Epithelial cell of esophagus (primary cell): ENCODE data around the gene ALX1.

Experiments
- DNase-seq: peaks from one replicate; pipeline ENCODE4 v3.0.0; 2010; ENCODE audit warnings: low read depth
- H3K4me3 ChIP-seq: 2 replicates; pipeline ENCODE4 v1.5.1; 2011; ENCODE audit warnings: mild to moderate bottlenecking, low read length, control low read depth
- TF ChIP-seq, protein P1 (sequence below): IDR thresholded peaks from 2 replicates; pipeline ENCODE4 v1.5.1; 2011; ENCODE audit warnings: low read depth, mild to moderate bottlenecking, low read length, control low read depth, inconsistent platforms; ENCODE audit not compliant: insufficient read depth; ENCODE audit errors: missing control alignments

ALX1 gene

DNA sequence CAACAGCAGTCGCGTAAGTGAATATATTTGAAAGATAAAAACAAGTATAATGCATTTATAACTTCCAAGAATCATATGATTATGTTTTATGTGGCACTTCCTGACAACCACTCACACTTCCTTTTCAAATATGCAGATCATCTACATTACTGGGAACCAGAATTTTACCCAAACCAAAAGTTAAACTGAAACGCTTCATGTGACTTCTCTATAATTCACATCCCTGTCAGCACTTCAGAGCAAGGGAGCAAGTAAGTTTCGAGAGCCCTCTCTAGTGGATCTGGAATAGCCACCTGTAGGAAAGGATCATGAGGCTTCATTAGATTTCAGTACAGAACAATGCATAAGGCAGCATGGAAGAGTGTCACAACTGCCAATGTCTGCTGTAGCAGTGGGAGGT, 13.7 kb upstream of the ALX1 start:
- TF ChIP-seq, protein P1, sequence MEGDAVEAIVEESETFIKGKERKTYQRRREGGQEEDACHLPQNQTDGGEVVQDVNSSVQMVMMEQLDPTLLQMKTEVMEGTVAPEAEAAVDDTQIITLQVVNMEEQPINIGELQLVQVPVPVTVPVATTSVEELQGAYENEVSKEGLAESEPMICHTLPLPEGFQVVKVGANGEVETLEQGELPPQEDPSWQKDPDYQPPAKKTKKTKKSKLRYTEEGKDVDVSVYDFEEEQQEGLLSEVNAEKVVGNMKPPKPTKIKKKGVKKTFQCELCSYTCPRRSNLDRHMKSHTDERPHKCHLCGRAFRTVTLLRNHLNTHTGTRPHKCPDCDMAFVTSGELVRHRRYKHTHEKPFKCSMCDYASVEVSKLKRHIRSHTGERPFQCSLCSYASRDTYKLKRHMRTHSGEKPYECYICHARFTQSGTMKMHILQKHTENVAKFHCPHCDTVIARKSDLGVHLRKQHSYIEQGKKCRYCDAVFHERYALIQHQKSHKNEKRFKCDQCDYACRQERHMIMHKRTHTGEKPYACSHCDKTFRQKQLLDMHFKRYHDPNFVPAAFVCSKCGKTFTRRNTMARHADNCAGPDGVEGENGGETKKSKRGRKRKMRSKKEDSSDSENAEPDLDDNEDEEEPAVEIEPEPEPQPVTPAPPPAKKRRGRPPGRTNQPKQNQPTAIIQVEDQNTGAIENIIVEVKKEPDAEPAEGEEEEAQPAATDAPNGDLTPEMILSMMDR, result no peak
- no peak overlapping the region for H3K4me3 ChIP-seq
- DNase-seq, result no peak

DNA sequence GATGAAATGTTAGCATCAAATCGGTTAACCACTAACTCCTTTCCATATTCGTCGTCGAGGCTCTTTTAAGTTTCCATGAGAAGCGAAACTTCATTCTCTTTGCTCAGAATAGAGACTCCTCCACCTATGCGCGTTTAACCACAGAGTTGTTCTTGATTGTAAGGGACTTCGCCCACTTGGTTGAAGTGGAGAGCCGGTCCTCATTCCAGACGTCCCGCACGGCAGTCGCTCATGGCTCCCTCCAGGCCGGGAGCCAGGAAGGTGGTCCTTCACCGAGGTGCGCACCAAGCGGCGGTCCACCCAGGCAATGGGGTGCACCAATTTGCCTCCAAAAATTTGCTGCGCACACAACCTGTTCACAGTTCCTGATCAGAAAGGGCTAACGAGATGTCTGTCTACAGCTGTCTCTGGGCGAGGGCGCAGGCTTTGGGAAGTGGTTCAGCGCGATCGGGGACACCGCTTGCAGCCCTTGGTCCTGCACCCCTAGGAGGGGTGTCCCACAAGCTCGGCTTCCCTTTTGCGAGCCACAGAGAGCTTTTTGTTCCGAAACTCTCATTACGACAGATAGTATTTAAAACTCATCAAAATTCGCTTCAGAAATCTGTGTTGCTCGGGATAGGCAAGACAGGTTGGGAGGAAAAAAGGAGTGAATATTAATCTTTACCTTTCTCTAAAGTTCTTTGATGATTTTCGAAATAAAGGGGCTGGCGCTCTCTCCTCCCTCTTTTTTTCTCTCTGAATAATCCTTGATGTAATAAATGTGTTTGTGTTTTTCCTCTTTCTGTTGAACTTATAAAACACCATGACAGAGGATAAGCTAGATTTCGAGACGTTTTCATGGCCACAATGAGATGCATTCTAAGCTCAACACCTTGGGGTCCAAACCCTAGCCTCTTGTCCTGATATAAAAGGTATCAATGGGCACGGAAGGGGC, 6.4 kb upstream of the ALX1 start:
- TF ChIP-seq, protein P1, result no peak
- no peak for DNase-seq
- no peak overlapping the region for H3K4me3 ChIP-seq

DNA sequence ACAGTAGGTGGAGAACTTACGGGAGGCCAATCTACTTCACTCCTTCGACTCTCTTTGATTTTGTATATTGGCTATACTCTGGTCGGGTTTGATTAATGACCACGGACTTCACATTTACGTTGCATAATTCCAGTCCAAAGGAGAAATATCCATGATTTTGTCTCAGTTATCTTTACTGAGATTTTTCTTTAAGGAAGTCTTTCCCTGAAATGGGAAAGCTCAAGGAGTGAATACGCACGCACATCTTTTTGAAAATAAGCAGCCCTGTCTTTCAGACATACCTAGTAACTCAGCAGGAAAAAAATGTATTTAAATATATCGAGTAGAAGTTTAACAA, 5.7 kb upstream of the ALX1 start:
- TF ChIP-seq, protein P1, result no peak
- no peak for DNase-seq
- no peak overlapping the region for H3K4me3 ChIP-seq

DNA sequence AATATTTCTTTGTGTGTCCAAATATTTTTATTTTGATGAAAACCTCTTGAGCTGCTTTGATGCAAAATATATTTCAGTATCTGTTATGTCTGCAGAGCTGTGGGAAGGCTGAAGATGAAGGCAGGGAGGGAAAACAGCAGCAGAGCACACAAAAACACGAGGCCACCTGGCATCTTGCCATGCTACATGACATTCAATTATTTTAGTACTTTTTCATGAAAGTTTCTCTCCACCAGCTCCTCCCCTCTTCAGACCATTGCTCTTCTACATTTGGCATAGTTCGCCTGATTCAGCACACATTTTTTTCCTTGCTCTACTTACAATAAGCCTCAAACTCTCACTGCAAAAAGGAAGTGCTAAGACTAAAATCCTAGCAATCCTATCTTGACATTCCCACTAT, 4.6 kb upstream of the ALX1 start:
- TF ChIP-seq, protein P1, result no peak
- H3K4me3 ChIP-seq, result no peak overlapping the region
- DNase-seq, result no peak

DNA sequence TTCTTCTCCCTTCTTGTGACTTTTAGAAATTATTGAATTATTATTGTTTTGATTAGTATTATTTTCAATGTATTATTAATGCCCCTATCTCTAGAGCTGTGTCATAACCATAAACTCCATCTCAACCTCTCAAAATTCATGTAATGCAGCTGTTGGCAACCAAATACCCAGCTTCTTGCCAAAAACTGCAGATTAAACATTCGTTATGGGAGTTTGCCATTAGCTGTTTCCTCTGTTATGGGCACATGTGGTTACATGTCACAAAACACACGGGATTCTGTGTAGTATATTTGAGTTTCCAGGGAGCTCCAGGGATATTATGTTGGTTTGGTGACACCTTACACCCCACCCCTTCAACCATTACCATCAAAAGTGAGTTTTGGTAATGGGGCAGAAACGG, 2.8 kb upstream of the ALX1 start:
- no peak for DNase-seq
- TF ChIP-seq, protein P1, result no peak
- H3K4me3 ChIP-seq, result no peak overlapping the region

DNA sequence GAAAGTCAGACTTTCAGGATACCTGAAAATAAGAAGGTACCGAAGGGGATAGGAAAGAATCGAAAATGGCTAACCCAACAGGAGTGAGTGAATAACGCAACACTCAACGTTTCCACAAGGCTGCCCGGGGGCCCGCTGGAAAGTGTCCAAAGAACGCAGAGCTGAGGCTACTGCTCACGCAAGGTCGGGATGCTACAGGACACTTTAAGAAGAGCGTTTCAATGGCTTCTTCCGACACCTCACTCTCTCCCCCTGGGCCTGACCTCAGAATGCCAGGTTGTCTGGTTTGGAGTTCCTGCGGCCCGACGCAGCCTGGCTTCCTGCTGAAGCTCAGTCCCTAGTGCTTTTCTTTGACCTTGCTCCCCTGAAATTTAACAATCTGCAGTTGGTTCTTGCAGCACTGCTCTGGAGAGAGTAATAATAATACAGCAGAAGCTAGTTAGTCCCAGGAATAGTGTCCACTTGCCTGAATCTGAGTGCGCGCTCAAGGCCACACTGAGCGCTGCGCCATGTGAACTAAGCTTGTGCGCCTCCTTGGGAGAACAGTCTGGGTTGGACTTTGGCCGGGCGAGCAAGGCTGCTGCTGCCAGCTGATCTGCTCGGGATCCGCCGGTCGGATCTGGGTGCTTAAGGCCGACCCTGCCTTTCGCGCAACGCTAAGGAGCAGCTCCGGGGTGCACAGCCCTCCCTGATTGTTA, 2.0 kb upstream of the ALX1 start:
- TF ChIP-seq, protein P1, result no peak
- DNase-seq, result no peak
- no peak overlapping the region for H3K4me3 ChIP-seq
